GM18873 (cell line): ENCODE data around the gene CRYGS.
"Not testable (repeated sequence)": the region's sequence is repeated elsewhere in the genome, so short reads cannot be mapped to it uniquely, and the experiment has no call there.

ENCODE experiments used
- ATAC-seq: cut with Tn5 transposase; IDR thresholded peaks from one replicate; pipeline ENCODE4 v1.9.1; 2021; ENCODE audit warnings: mild to moderate bottlenecking, moderate library complexity, moderate number of reproducible peaks; ENCODE audit not compliant: unreplicated experiment, low FRiP score

Gene CRYGS

GRCh38 chr3:186498022-186498421 lies 46.2 kb downstream of the CRYGS start:
- not testable (repeated sequence) for ATAC-seq

GRCh38 chr3:186497608-186498007 lies 46.6 kb downstream of the CRYGS start:
- ATAC-seq = no peak

- no peak for ATAC-seq
Observed at GRCh38 chr3:186496635-186497034, 47.5 kb downstream of the CRYGS start.

- ATAC-seq = no peak
Observed at GRCh38 chr3:186496016-186496415, 48.2 kb downstream of the CRYGS start.

- no peak for ATAC-seq
Observed at GRCh38 chr3:186493525-186494255, 50.5 kb downstream of the CRYGS start.

- ATAC-seq = no peak
Observed at GRCh38 chr3:186492385-186492984, 51.7 kb downstream of the CRYGS start.

GRCh38 chr3:186489507-186489906 lies 54.7 kb downstream of the CRYGS start:
- ATAC-seq = no peak
